GM18526 (cell line): ENCODE results near the gene SEMA4B.
A peak's percentile ranks its signal among the peaks of the same experiment; 100 is the strongest.

Experiments
- POLR2A ChIP-seq: IDR thresholded peaks from 3 replicates; pipeline ENCODE4 v1.6.1; 2011; ENCODE audit not compliant: insufficient read length; ENCODE audit errors: extremely low read depth

SEMA4B gene

GRCh38 chr15:90201130-90201943 lies at the start of gene SEMA4B:
TSS of gene SEMA4B (plus strand) at chr15:90201330. CDS start at chr15:90201579, 249 bp downstream.
- TF ChIP-seq POLR2A = peak; percentile 76

GRCh38 chr15:90151989-90152645 lies 49.0 kb upstream of the SEMA4B start:
- TF ChIP-seq POLR2A = no peak

GRCh38 chr15:90153658-90154057 lies 47.5 kb upstream of the SEMA4B start:
- no peak for TF ChIP-seq POLR2A

GRCh38 chr15:90154246-90154645 lies 46.9 kb upstream of the SEMA4B start:
- no peak for TF ChIP-seq POLR2A

- TF ChIP-seq POLR2A = no peak
These were observed 46.1 kb upstream of the SEMA4B start for GRCh38 chr15:90154861-90155626.

GRCh38 chr15:90159213-90159612 lies 41.9 kb upstream of the SEMA4B start:
- TF ChIP-seq POLR2A = no peak

- no peak for TF ChIP-seq POLR2A
These were observed 40.1 kb upstream of the SEMA4B start for GRCh38 chr15:90160781-90161727.

- no peak for TF ChIP-seq POLR2A
These were observed 39.2 kb upstream of the SEMA4B start for GRCh38 chr15:90161950-90162361.

- no peak for TF ChIP-seq POLR2A
These were observed 38.2 kb upstream of the SEMA4B start for GRCh38 chr15:90162956-90163355.

GRCh38 chr15:90165157-90165556 lies 36.0 kb upstream of the SEMA4B start:
- TF ChIP-seq POLR2A = no peak

GRCh38 chr15:90165659-90166489 lies 35.3 kb upstream of the SEMA4B start:
- TF ChIP-seq POLR2A = no peak

GRCh38 chr15:90167121-90167520 lies 34.0 kb upstream of the SEMA4B start:
- TF ChIP-seq POLR2A = no peak

GRCh38 chr15:90171623-90172022 lies 29.5 kb upstream of the SEMA4B start:
- TF ChIP-seq POLR2A = no peak

- no peak for TF ChIP-seq POLR2A
These were observed 27.8 kb upstream of the SEMA4B start for GRCh38 chr15:90173372-90173771.
